GM19372 (cell line): ENCODE measurements around the gene ZBED4.

Experiments
- ATAC-seq: cut with Tn5 transposase; IDR thresholded peaks from one replicate; pipeline ENCODE4 v1.9.1; 2021; ENCODE audit warnings: mild to moderate bottlenecking, low read depth, moderate library complexity; ENCODE audit not compliant: unreplicated experiment

The ZBED4 gene

DNA sequence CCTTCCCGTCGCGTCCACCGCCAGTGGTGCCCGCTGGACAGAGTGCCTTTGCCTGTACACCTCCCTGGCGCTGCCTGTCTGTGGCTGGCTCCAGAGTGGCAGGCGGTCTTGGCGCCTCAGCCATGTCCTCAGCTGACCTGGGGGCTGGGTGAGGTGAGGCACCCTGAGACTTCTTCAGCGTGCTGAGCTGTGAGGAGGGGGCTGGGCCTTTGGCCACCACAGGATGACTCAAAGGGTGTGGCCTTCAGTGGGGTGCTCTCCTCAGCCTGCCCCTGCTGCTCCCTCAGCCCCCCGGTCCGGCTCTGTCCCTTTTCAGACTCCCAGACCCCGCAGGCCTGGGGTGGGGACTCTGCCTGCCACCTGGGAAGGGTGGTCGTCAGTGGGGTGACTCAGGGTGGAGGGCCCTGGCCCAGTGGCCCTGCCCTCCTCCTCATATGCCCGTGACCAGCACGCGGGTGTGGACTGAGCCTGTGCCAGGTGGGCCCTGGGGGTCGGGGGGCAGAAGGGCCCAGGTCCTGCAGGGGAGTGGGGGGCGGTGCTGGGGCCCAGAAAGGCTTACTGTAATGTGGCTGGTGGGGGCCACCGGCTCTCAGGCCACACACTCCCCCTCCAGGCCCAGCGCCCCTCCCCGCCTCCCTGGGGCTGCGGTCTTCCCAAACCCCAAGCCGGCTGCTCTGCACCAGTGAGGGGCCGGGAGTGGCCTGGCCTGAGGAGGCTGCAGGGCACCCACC lies 80.7 kb downstream of the ZBED4 start:
- ATAC-seq = no peak

- no peak for ATAC-seq
These were observed 81.4 kb downstream of the ZBED4 start for GRCh38 chr22:49934891-49935557.

GRCh38 chr22:49935561-49935960 lies 81.9 kb downstream of the ZBED4 start:
- ATAC-seq = no peak

DNA sequence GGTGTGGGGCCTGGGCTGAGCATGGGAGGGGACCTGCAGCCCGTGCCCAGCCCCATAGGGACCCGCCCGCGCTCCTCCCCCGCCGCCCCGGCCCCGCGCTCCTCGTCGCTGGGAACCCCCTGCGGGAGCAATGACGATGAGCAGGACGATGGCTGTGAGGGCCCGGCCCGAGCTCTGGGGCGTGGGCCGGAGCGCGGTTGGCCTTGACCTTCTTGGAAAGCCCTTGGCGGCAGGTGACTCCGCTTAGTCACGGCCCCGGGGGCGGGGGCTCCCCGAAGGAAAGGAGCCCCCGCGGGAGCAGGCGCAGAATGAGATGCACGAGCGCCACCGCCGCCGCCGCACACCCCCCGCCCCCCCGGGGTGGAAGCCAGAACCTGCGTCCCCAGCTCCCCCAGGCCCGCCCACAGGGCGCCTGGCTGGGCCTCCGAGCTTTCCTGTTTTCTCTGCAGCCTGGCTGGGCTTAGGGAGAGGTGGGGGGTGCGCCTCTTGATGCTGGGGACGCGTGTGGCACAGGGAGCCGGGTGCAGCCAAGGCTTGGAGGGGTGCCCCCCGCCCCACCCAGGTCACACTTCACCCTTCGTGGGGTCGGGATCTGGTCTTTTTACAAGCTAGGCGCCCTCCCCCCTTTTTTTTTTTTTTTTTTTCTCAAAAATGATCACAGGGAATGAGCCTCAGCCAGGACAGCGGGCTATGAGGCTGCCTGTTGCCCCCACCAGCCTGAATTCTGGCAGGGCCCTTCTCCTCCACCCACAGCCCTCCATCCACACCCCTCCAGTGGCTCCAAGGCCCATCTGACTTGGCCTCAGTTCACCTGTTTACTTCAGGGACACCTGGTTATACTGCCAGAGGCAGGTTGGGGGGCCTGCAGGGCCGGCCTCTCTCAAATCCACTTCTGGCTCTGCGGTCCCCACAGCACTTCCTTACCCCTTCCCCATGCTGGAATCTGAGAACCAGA lies 82.7 kb downstream of the ZBED4 start:
- peak; percentile 87 for ATAC-seq

GRCh38 chr22:49936973-49937757 lies 83.5 kb downstream of the ZBED4 start:
- ATAC-seq = no peak

GRCh38 chr22:49937758-49938564 lies 84.3 kb downstream of the ZBED4 start:
- ATAC-seq = no peak

DNA sequence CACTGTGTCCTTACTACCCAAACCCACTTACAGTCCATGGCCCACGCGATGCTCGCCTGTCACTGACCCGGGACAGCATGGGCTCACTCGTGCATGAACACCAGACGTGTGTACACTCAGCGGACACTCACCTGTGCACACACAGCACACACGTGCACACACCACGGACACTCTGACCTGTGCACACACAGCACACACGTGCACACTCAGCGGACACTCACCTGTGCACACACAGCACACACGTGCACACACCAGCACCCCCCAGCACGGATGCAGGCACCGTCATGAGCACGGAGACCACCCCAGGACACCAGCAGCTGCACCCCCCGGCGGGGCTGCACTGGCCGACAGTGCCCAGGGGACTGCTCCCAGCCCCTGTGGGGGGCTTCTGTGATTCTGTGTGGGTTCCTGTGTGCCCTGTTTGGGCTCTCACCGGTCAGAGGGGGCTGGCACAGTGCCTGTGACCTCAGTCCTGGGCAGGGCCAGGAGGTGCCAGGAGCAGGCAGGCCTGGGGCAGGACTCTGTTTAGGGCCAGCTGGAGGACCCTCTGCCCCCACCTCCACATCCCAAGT lies 85.0 kb downstream of the ZBED4 start:
- no peak for ATAC-seq
